Measurements from ENCODE around the gene DNAH3.

- TF ChIP-seq CTCF (IDR thresholded peaks at IDR 0.05) (no peak), POLR2A (IDR thresholded peaks at IDR 0.05) (no peak)
Observed at GRCh38 chr16:21130811-21131210, 19.8 kb downstream of the DNAH3 start.
